GM18505 (cell line): ENCODE data around the gene ATP8A2.

Experiments
- ATAC-seq: cut with Tn5 transposase; IDR thresholded peaks from one replicate; pipeline ENCODE4 v1.9.1; 2021; ENCODE audit not compliant: unreplicated experiment
- POLR2A ChIP-seq: IDR thresholded peaks from 4 replicates; pipeline ENCODE4 v1.6.1; 2011; ENCODE audit warnings: borderline replicate concordance; ENCODE audit not compliant: insufficient read depth, insufficient read length; ENCODE audit errors: extremely low read depth

The ATP8A2 gene

DNA sequence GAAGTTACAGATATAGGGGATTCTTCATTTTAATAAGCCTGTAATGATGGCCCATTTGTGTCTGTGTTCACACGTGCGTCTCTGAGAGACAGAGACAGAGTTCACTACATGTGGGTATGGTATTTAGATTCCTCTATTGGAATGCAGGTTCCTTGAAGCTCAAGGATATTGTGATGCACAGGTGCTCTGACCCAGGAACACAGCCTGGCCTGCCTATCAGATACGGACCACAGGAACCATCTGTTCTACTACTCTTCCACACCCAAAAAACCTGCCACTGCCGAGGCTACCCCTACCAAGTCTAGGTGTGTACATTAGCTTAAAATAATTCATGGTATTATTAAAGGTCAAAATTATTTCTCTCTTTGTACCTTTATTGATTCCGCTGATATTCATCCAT, 289.2 kb downstream of the ATP8A2 start:
- ATAC-seq, result no peak
- TF ChIP-seq POLR2A, result no peak

DNA sequence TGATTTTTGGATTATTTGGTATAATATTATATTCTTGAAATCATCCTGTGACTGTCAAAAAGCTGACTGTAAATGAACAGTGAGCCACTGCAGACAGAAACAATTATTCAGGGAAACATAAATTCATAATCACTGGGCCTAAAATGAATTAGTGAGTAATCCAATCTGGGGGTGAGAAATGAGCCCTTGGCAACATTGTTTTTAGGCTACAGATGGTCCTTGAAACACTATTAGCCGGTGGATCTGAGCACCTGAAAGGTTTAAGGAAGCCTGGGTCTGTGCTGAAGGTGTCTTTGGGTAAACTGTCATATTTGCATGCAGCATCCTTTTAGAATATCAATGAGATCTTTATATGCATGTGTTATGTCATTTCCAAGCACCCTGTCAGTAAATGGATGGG, 290.7 kb downstream of the ATP8A2 start:
- ATAC-seq, result no peak
- no peak for TF ChIP-seq POLR2A

DNA sequence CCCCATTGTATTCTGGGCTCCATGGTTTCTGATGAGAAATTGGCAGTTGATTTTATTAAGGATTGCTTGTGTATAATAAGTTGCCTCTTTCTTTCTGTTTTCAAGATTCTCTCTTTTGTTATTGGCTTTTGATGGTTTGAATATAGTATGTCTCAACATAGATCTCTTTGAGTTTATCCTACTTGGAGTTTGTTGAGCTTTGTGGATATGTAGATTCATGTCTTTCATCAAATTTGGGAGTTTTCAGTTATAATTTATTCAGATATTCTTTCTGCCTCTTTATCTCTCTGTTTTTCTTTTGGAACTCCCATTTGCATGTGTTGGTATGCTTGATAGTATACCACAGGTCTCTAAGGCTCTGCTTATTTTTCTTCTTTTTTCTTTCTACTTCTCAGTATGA, 296.6 kb downstream of the ATP8A2 start:
- ATAC-seq, result no peak
- no peak for TF ChIP-seq POLR2A

GRCh38 chr13:25673711-25674110, 301.9 kb downstream of the ATP8A2 start:
- ATAC-seq, result no peak
- no peak for TF ChIP-seq POLR2A

DNA sequence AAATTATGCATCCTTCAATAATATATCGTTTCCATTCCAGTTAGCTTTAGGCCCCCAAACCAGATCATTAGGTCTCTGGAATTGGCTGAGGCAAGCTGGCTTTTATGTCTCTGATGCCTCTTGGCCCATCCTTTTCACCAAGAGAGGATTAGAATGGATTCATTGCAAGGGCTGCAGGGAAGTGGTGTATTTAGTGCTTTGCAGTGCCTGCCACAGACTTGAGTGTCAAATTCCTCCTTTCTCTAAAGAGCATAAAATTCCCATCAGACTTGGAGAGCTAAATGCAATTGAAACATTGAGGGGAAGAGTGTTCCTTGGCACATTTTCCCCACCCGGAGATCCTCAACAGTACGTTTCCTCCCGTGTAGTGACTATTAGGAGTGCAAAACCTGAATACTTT, 302.6 kb downstream of the ATP8A2 start:
- ATAC-seq, result no peak
- no peak for TF ChIP-seq POLR2A

- no peak for ATAC-seq
- no peak for TF ChIP-seq POLR2A
Observed at GRCh38 chr13:25675060-25675459, 303.3 kb downstream of the ATP8A2 start.

DNA sequence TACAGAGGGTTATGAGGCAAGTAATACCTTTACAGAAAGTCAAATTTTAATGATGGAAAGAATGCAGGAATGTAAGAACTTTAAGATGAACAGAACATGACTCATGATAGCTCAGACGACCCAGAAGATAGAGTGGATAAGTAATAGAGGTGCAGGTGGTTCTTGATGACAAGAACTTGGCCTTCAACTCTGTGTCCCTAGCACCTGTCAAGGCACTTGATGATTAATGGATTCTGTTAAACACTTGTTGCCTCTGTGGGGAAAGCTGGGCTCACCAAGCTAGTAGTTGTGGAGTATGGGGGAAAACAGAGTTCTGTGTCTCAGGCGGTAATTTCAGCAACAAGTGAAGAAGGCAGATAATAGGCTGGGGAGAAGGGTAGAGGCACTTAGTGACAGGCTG, 306.2 kb downstream of the ATP8A2 start:
- no peak for TF ChIP-seq POLR2A
- ATAC-seq, result no peak

DNA sequence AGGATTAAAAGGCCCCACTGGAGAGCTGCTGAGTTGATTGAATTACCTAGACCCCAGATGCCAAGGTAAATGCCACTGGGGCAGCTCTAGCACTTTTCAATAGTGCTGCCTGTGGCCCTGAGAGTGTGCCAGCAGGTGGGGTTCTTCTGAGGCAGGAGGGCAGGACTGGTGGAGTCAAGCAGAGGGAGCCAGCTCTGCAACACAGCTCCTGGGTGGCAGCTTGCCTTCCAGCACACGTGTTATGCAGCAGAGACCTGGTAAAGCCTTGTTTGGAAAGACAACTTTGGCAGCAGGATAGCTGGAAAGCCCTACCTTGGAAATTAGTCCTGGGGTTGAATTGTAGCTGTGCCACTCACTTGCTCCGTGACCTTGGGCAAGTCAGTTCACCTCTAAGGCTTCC, 306.6 kb downstream of the ATP8A2 start:
- TF ChIP-seq POLR2A, result no peak
- ATAC-seq, result no peak

- no peak for TF ChIP-seq POLR2A
- no peak for ATAC-seq
Observed at GRCh38 chr13:25679159-25679558, 307.4 kb downstream of the ATP8A2 start.

DNA sequence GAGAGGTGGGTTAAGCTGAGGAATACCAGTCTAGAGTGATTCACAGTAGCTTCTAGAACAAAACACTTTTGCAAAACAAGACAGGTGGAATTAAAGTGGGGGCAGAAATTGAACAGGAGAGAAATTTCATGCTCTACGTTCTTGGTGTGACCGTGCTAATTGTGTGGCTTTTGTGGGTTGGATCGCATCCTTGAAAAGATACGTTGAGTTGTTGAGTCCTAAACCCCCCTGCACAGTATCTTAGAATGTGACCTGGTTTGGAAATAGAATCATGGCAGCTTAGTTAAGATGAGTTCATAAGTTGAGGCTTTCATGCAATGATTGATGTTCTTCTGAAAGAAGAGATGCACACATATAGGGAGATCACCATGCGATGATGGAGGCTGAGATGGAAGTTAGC, 308.2 kb downstream of the ATP8A2 start:
- ATAC-seq, result no peak

GRCh38 chr13:25682276-25682675, 310.5 kb downstream of the ATP8A2 start:
- TF ChIP-seq POLR2A, result no peak
- no peak for ATAC-seq

More for the DNA sequence above, 308.2 kb downstream of the ATP8A2 start:
- no peak for TF ChIP-seq POLR2A

- no peak for ATAC-seq
- TF ChIP-seq POLR2A, result no peak
Observed at GRCh38 chr13:25683056-25683455, 311.3 kb downstream of the ATP8A2 start.

GRCh38 chr13:25683662-25684370, 312.0 kb downstream of the ATP8A2 start:
- ATAC-seq, result no peak
- no peak for TF ChIP-seq POLR2A

DNA sequence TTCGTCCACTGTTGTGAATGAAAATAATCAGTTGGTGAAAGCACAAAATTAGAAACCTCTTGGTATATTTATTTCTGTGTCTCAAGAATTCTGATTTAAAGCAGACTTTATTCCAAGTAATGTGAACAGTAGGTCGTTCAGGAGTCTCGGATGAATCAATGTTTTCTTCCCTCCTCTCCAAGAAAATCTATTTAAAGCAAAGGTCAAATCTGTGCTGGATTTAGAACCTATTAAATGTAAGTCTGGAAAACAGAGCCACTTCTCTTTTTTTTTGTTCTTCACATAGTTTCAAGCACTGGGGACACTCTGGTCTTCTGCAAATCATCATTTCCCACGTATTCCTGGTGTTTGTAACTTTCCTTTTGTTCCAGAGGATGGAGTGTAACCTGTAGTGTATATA, 312.7 kb downstream of the ATP8A2 start:
- no peak for TF ChIP-seq POLR2A
- ATAC-seq, result no peak

GRCh38 chr13:25686831-25687470, 315.2 kb downstream of the ATP8A2 start:
- no peak for TF ChIP-seq POLR2A
- ATAC-seq, result no peak

DNA sequence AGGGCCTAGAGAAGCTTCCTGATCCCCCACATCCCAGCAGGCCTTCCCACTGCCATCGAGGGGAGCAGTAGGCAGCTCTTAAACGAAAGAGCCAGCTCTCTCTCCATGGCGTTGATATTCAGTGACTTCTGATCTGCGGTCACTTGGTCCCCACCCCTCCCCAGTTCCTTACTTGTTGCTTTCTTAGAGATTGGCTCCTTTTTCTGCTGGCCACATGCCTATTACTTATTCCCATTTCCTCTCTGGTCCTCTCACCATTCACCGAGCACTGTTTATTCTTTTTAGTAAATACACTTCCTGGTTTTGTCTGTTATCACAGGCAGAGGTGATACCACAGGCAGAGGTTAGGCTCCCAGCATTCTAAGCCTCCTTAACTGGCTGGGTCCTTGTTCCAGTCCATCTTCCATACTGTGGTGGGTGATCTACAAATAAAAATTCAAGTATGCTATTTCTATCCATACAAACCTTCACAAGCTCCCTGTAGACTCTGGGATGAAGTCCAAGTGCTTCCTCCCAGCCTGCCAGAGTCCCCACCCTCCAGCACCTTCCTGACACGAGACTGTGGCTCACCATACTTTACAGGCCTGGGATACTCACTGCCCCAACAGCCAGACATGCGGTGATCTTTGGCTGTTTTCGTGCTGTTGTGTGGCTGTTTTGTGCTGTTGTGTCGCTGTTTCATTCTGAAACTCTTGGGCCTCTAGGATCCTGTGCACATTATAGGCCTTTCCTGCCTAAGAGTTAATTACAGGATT, 315.9 kb downstream of the ATP8A2 start:
- ATAC-seq, result no peak
- no peak for TF ChIP-seq POLR2A
